ENCODE measurements around the gene NUCB1.
"Not testable (repeated sequence)": the region's sequence is repeated elsewhere in the genome, so short reads cannot be mapped to it uniquely, and the experiment has no call there.

Gene NUCB1

GRCh38 chr19:48877855-48878195, 22.3 kb upstream of the NUCB1 start:
- no peaks in the 10 kb centered on the region for H3K9me3 ChIP-seq (ENCODE audit: insufficient read depth, low read depth, low read length)
- H3K79me2 ChIP-seq (ENCODE audit: insufficient read depth, low read length) = peaks cover 23% of the 10 kb centered on the region; the same call in 1 of the 2 replicates
- TF ChIP-seq CTCF (conservative IDR thresholded peaks at IDR 0.05; ENCODE audit: low read length) (no peak), EZH2phosphoT487 (IDR thresholded peaks at IDR 0.05; ENCODE audit: borderline replicate concordance) (no peak)
- no peak overlapping the region for H3K4me2 ChIP-seq (ENCODE audit: low read depth, low read length, poor library complexity, severe bottlenecking)
- H3K4me1 ChIP-seq (ENCODE audit: insufficient read depth, low read length, poor library complexity, severe bottlenecking) = peaks cover 27% of the 10 kb centered on the region
- H3K4me3 ChIP-seq (ENCODE audit: low read length, poor library complexity, severe bottlenecking) = no peak overlapping the region
- H3K9ac ChIP-seq (ENCODE audit: low read depth, low read length, poor library complexity, severe bottlenecking) = no peak overlapping the region
- peaks cover 19% of the 10 kb centered on the region for H4K20me1 ChIP-seq (ENCODE audit: insufficient read depth, low read length, poor library complexity, severe bottlenecking)
- H3K27me3 ChIP-seq (ENCODE audit: insufficient read depth, low read length, poor library complexity, severe bottlenecking) = no peaks in the 10 kb centered on the region
- no peaks in the 10 kb centered on the region for H3K9me2 ChIP-seq (replicated peaks; ENCODE audit: low read depth, low read length)
- H3K36me3 ChIP-seq (ENCODE audit: insufficient read depth, low read length) = no peaks in the 10 kb centered on the region
- no peaks in the 10 kb centered on the region for H3F3A ChIP-seq (ENCODE audit: low read depth)
- H2AFZ ChIP-seq (ENCODE audit: low read length) = no peak overlapping the region

GRCh38 chr19:48878196-48879024, 21.7 kb upstream of the NUCB1 start:
- no peak overlapping the region for H3K4me2 ChIP-seq (ENCODE audit: low read depth, low read length, poor library complexity, severe bottlenecking)
- no peaks in the 10 kb centered on the region for H3K27me3 ChIP-seq (ENCODE audit: insufficient read depth, low read length, poor library complexity, severe bottlenecking)
- H3K9me3 ChIP-seq (ENCODE audit: insufficient read depth, low read depth, low read length) = no peaks in the 10 kb centered on the region
- peaks cover 23% of the 10 kb centered on the region for H3K4me1 ChIP-seq (ENCODE audit: insufficient read depth, low read length, poor library complexity, severe bottlenecking)
- TF ChIP-seq EZH2phosphoT487 (IDR thresholded peaks at IDR 0.05; ENCODE audit: borderline replicate concordance) = no peak
- TF ChIP-seq CTCF (conservative IDR thresholded peaks at IDR 0.05; ENCODE audit: low read length) = no peak
- peaks cover 18% of the 10 kb centered on the region for H4K20me1 ChIP-seq (ENCODE audit: insufficient read depth, low read length, poor library complexity, severe bottlenecking)
- no peaks in the 10 kb centered on the region for H3K9me2 ChIP-seq (replicated peaks; ENCODE audit: low read depth, low read length)
- H3F3A ChIP-seq (ENCODE audit: low read depth) = no peaks in the 10 kb centered on the region
- peaks cover 19% of the 10 kb centered on the region; the same call in 1 of the 2 replicates for H3K79me2 ChIP-seq (ENCODE audit: insufficient read depth, low read length)
- no peaks in the 10 kb centered on the region for H3K36me3 ChIP-seq (ENCODE audit: insufficient read depth, low read length)
- no peak overlapping the region for H3K4me3 ChIP-seq (ENCODE audit: low read length, poor library complexity, severe bottlenecking)
- H2AFZ ChIP-seq (ENCODE audit: low read length) = no peak overlapping the region
- H3K9ac ChIP-seq (ENCODE audit: low read depth, low read length, poor library complexity, severe bottlenecking) = no peak overlapping the region

- H3K27me3 ChIP-seq (ENCODE audit: insufficient read depth, low read length, poor library complexity, severe bottlenecking) = no peaks in the 10 kb centered on the region
- TF ChIP-seq EZH2phosphoT487 (IDR thresholded peaks at IDR 0.05; ENCODE audit: borderline replicate concordance) (no peak), CTCF (conservative IDR thresholded peaks at IDR 0.05; ENCODE audit: low read length) (no peak)
- H2AFZ ChIP-seq (ENCODE audit: low read length) = no peak overlapping the region
- H3K36me3 ChIP-seq (ENCODE audit: insufficient read depth, low read length) = no peaks in the 10 kb centered on the region
- no peaks in the 10 kb centered on the region for H3F3A ChIP-seq (ENCODE audit: low read depth)
- no peaks in the 10 kb centered on the region for H3K9me2 ChIP-seq (replicated peaks; ENCODE audit: low read depth, low read length)
- no peak overlapping the region for H3K4me3 ChIP-seq (ENCODE audit: low read length, poor library complexity, severe bottlenecking)
- H3K9ac ChIP-seq (ENCODE audit: low read depth, low read length, poor library complexity, severe bottlenecking) = no peak overlapping the region
- no peaks in the 10 kb centered on the region for H3K9me3 ChIP-seq (ENCODE audit: insufficient read depth, low read depth, low read length)
- H3K4me2 ChIP-seq (ENCODE audit: low read depth, low read length, poor library complexity, severe bottlenecking) = no peak overlapping the region
- peaks cover 16% of the 10 kb centered on the region for H3K4me1 ChIP-seq (ENCODE audit: insufficient read depth, low read length, poor library complexity, severe bottlenecking)
- peaks cover 11% of the 10 kb centered on the region; the same call in 1 of the 2 replicates for H3K79me2 ChIP-seq (ENCODE audit: insufficient read depth, low read length)
- H4K20me1 ChIP-seq (ENCODE audit: insufficient read depth, low read length, poor library complexity, severe bottlenecking) = peaks cover 11% of the 10 kb centered on the region
Observed at GRCh38 chr19:48879025-48879637, 21.0 kb upstream of the NUCB1 start.

- H3K9me2 ChIP-seq (replicated peaks; ENCODE audit: low read depth, low read length); H3K4me3 ChIP-seq (ENCODE audit: low read length, poor library complexity, severe bottlenecking); H3K36me3 ChIP-seq (ENCODE audit: insufficient read depth, low read length); H3K27me3 ChIP-seq (ENCODE audit: insufficient read depth, low read length, poor library complexity, severe bottlenecking); H3F3A ChIP-seq (ENCODE audit: low read depth); H4K20me1 ChIP-seq (ENCODE audit: insufficient read depth, low read length, poor library complexity, severe bottlenecking); H3K79me2 ChIP-seq (ENCODE audit: insufficient read depth, low read length); H2AFZ ChIP-seq (ENCODE audit: low read length); H3K9ac ChIP-seq (ENCODE audit: low read depth, low read length, poor library complexity, severe bottlenecking); H3K9me3 ChIP-seq (ENCODE audit: insufficient read depth, low read depth, low read length); H3K4me2 ChIP-seq (ENCODE audit: low read depth, low read length, poor library complexity, severe bottlenecking): not testable (repeated sequence)
- H3K4me1 ChIP-seq (ENCODE audit: insufficient read depth, low read length, poor library complexity, severe bottlenecking) = peaks cover 11% of the 10 kb centered on the region
Observed at GRCh38 chr19:48879696-48880095, 20.4 kb upstream of the NUCB1 start.
